Measurements from ENCODE around the gene GUCY1A1. TPM values are rescaled to one million over a fixed set of nuclear protein-coding genes. Genes with fewer than 3 reads are reported as not detected.

Gene GUCY1A1
- total RNA-seq, 1 donor from 2014 or later = not detected

DNA sequence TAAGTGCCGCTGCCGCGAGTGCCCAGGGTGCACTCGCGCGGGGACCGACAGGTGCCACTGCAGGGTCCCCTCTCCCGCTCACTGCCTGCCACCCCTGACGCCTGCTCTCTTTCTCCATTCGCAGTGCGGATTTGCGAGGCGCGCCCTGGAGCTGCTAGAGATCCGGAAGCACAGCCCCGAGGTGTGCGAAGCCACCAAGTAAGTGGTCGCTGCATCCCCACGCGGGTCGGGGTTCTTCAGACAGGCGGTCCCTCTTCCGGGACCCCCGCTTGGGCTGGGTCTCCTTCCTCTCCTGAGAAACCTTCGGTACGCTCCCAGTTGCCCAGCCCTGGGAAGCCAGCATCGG is 547 bp downstream of the GUCY1A1 start:
- Mint-ChIP-seq H3K36me3 (ENCODE audit: low read depth) (no peaks in the 10 kb centered on the region), H3K4me3 (ENCODE audit: low read depth) (peak overlapping the region; percentile 88), H3K27ac (no peak overlapping the region), H3K4me1 (ENCODE audit: low read depth) (peaks cover 14% of the 10 kb centered on the region), H3K9me3 (no peaks in the 10 kb centered on the region), H3K27me3 (ENCODE audit: low read depth) (peaks cover 75% of the 10 kb centered on the region)
- intact Hi-C loops (cut with micrococcal nuclease) = loop anchor here (10.0 kb wide), 1 partner anchor 292 kb away; the partner anchor contains the start of gene MAP9
- peak; percentile 10 for DNase-seq (ENCODE audit: low spot score)

DNA sequence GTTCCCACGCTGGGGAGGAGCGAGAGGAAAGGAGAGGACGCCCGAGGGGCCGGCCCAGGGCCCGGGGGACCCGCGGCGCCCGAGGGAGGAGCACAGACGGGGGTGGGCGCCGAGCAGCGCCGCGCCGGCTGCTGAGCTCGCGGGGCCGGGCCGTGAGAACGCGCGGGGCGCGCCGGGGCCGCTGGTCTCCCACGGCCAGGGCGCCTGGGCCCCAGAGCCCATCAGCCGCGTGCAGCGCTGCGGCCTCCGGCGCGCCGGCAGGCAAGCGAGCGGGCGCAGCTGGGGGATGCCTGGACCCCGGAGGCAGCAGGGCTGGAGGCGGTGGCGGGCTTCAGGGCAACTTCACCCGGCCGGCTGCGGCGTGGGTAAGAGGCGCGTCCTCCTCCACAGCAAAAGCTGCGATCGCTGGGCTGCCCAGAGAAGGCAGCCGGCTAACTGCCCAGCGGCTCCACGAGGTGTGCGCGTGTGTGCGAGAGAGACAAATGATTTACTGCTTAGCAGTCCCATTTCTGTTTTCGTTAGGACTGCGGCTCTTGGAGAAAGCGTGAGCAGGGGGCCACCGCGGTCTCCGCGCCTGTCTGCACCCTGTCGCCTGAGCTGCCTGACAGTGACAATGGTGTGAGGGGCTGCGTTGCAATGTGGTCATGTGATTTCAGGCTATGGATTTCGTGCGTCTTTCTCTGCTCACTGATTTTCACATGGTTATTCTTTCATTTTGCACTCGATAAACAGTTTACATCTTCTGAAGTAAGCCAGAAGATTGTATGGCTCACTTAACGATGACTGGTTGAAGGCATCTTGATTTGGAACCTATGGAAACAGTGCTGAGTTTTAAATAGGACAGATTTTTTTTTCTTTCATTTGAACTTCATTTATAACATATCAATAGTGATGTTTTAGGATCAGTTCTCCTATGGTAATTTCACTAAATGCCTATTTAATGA is 1.2 kb downstream of the GUCY1A1 start:
- Mint-ChIP-seq H3K4me1 (ENCODE audit: low read depth) (peaks cover 14% of the 10 kb centered on the region), H3K4me3 (ENCODE audit: low read depth) (peak overlapping the region; percentile 88), H3K36me3 (ENCODE audit: low read depth) (no peaks in the 10 kb centered on the region), H3K9me3 (no peaks in the 10 kb centered on the region), H3K27ac (no peak overlapping the region), H3K27me3 (ENCODE audit: low read depth) (peaks cover 79% of the 10 kb centered on the region)
- DNase-seq (ENCODE audit: low spot score) = no peak
- intact Hi-C loops (cut with micrococcal nuclease) = loop anchor here (10.0 kb wide), 1 partner anchor 293 kb away; the partner anchor contains the start of gene MAP9

- intact Hi-C loops (cut with micrococcal nuclease) = loop anchor here (10.0 kb wide), 1 partner anchor 294 kb away; the partner anchor contains the start of gene MAP9
- peaks cover 81% of the 10 kb centered on the region for H3K27me3 Mint-ChIP-seq (ENCODE audit: low read depth)
- H3K9me3 Mint-ChIP-seq = no peaks in the 10 kb centered on the region
- H3K36me3 Mint-ChIP-seq (ENCODE audit: low read depth) = no peaks in the 10 kb centered on the region
- DNase-seq (ENCODE audit: low spot score) = no peak
- no peak overlapping the region for H3K27ac Mint-ChIP-seq
- H3K4me3 Mint-ChIP-seq (ENCODE audit: low read depth) = no peak overlapping the region
- peaks cover 14% of the 10 kb centered on the region for H3K4me1 Mint-ChIP-seq (ENCODE audit: low read depth)
Observed at GRCh38 chr4:155668707-155669220, 2.1 kb downstream of the GUCY1A1 start.

DNA sequence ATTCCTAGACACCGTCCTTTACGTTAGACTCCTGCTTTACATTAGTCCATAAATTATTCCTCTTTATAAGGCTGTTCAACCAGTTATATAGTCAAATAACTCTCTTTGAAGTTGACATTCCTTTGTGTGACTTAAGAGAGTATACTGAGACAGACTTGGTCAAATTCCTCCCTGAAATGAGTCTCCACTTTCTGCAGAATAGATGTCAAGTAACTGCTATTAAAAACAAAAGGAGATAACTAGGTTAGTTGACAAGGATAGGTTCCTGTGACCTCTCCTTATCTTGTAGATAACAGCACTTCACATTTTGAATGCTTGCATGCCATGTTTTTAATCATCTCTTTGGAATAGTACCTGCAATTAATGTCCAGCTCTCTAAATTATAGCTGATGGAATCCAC is 5.7 kb downstream of the GUCY1A1 start:
- no peak for DNase-seq (ENCODE audit: low spot score)
- no peaks in the 10 kb centered on the region for H3K36me3 Mint-ChIP-seq (ENCODE audit: low read depth)
- H3K9me3 Mint-ChIP-seq = no peaks in the 10 kb centered on the region
- no peak overlapping the region for H3K4me3 Mint-ChIP-seq (ENCODE audit: low read depth)
- H3K4me1 Mint-ChIP-seq (ENCODE audit: low read depth) = peaks cover 5% of the 10 kb centered on the region
- intact Hi-C loops (cut with micrococcal nuclease) = no loop called here
- H3K27me3 Mint-ChIP-seq (ENCODE audit: low read depth) = peaks cover 63% of the 10 kb centered on the region
- H3K27ac Mint-ChIP-seq = no peak overlapping the region

DNA sequence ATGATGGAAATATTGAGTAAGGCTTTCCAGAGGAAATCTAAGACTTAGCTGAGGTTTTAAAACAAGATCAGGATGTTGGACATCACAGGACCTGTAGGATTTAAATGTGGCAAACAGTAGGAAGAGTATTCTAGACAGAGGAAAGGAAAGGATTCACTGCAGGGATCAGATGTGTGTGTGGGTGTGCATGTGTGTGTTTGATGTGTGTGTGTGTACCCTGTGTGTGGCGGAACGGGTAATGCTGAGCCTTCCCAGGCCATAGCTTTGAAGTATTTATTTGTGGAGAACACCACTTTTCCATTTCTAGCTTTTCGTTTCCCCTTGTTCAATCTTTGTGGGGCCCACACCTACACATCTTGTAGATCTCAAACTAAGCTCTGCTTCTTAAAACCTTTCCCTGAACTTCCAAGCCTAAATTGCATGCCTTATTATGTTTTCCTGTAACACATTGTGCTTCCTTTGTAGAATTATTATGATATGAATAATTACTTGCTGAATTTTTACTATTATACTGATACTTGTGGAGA is 6.9 kb downstream of the GUCY1A1 start:
- Mint-ChIP-seq H3K4me3 (ENCODE audit: low read depth) (no peak overlapping the region), H3K27ac (no peak overlapping the region), H3K9me3 (no peaks in the 10 kb centered on the region), H3K27me3 (ENCODE audit: low read depth) (peaks cover 55% of the 10 kb centered on the region), H3K36me3 (ENCODE audit: low read depth) (no peaks in the 10 kb centered on the region), H3K4me1 (ENCODE audit: low read depth) (no peaks in the 10 kb centered on the region)
- intact Hi-C loops (cut with micrococcal nuclease) = no loop called here
- no peak for DNase-seq (ENCODE audit: low spot score)

GRCh38 chr4:155674669-155675071 is 8.0 kb downstream of the GUCY1A1 start:
- Mint-ChIP-seq H3K9me3 (no peaks in the 10 kb centered on the region), H3K27me3 (ENCODE audit: low read depth) (peaks cover 53% of the 10 kb centered on the region), H3K36me3 (ENCODE audit: low read depth) (no peaks in the 10 kb centered on the region), H3K4me1 (ENCODE audit: low read depth) (no peaks in the 10 kb centered on the region), H3K4me3 (ENCODE audit: low read depth) (no peak overlapping the region), H3K27ac (no peak overlapping the region)
- DNase-seq (ENCODE audit: low spot score) = no peak
- intact Hi-C loops (cut with micrococcal nuclease) = no loop called here

- no peaks in the 10 kb centered on the region for H3K4me1 Mint-ChIP-seq (ENCODE audit: low read depth)
- DNase-seq (ENCODE audit: low spot score) = no peak
- no peak overlapping the region for H3K4me3 Mint-ChIP-seq (ENCODE audit: low read depth)
- H3K27ac Mint-ChIP-seq = no peak overlapping the region
- peaks cover 44% of the 10 kb centered on the region for H3K27me3 Mint-ChIP-seq (ENCODE audit: low read depth)
- no peaks in the 10 kb centered on the region for H3K36me3 Mint-ChIP-seq (ENCODE audit: low read depth)
- intact Hi-C loops (cut with micrococcal nuclease) = no loop called here
- no peaks in the 10 kb centered on the region for H3K9me3 Mint-ChIP-seq
Observed at GRCh38 chr4:155675709-155676429, 9.2 kb downstream of the GUCY1A1 start.

GRCh38 chr4:155676430-155676825 is 9.8 kb downstream of the GUCY1A1 start:
- no peak overlapping the region for H3K27ac Mint-ChIP-seq
- intact Hi-C loops (cut with micrococcal nuclease) = no loop called here

GRCh38 chr4:155678011-155678410 is 11.4 kb downstream of the GUCY1A1 start:
- intact Hi-C loops (cut with micrococcal nuclease) = no loop called here
- Mint-ChIP-seq H3K4me3 (ENCODE audit: low read depth) (no peak overlapping the region), H3K9me3 (no peaks in the 10 kb centered on the region), H3K4me1 (ENCODE audit: low read depth) (no peaks in the 10 kb centered on the region), H3K27ac (no peak overlapping the region), H3K27me3 (ENCODE audit: low read depth) (peaks cover 33% of the 10 kb centered on the region), H3K36me3 (ENCODE audit: low read depth) (no peaks in the 10 kb centered on the region)
- DNase-seq (ENCODE audit: low spot score) = no peak

More at GRCh38 chr4:155676430-155676825, 9.8 kb downstream of the GUCY1A1 start:
- Mint-ChIP-seq H3K9me3 (no peaks in the 10 kb centered on the region), H3K36me3 (ENCODE audit: low read depth) (no peaks in the 10 kb centered on the region), H3K4me3 (ENCODE audit: low read depth) (no peak overlapping the region), H3K4me1 (ENCODE audit: low read depth) (no peaks in the 10 kb centered on the region), H3K27me3 (ENCODE audit: low read depth) (peaks cover 39% of the 10 kb centered on the region)
- DNase-seq (ENCODE audit: low spot score) = no peak

DNA sequence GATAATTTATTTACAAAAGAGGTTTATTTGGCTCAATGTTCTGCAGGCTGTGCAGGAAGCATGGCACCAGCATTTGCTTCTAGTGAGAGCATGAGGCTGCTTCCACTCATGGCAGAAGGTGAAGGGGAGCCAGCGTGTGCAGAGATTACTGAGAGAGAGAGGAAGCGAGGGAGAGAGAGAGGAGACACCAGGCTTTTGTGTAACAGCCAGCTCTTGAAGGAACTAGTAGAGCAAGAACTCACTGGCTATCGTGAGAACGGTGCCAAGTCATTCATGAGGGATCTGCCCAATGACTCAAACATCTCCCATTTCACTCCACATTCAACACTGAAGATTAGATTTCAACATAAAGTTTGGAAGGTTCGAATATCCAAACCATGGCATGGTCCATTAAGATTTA is 12.7 kb downstream of the GUCY1A1 start:
- Mint-ChIP-seq H3K36me3 (ENCODE audit: low read depth) (no peaks in the 10 kb centered on the region), H3K27ac (no peak overlapping the region), H3K9me3 (no peaks in the 10 kb centered on the region), H3K4me3 (ENCODE audit: low read depth) (no peak overlapping the region), H3K4me1 (ENCODE audit: low read depth) (no peaks in the 10 kb centered on the region), H3K27me3 (ENCODE audit: low read depth) (peaks cover 25% of the 10 kb centered on the region)
- intact Hi-C loops (cut with micrococcal nuclease) = no loop called here
- no peak for DNase-seq (ENCODE audit: low spot score)

DNA sequence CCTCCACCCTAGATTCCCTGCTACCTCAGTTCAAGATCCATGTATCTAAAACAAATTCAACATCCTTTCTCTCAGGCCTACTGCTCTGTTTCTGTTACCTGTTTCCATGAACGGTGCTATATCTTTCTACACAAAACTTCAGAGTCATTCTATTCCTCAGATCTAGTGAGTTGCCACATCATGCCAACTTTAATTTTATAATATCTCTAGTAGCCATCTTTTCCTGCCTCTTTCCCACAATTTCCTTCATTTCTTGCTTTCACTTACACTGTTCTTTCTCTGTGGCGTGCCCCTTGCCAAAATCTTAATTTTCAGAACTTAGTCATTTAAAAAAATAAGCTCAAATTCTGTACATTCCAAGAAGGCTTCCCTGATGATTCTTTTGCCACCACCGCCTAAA is 15.2 kb downstream of the GUCY1A1 start:
- no peaks in the 10 kb centered on the region for H3K4me1 Mint-ChIP-seq (ENCODE audit: low read depth)
- H3K27ac Mint-ChIP-seq = no peak overlapping the region
- intact Hi-C loops (cut with micrococcal nuclease) = no loop called here
- H3K9me3 Mint-ChIP-seq = no peaks in the 10 kb centered on the region
- DNase-seq (ENCODE audit: low spot score) = no peak
- H3K27me3 Mint-ChIP-seq (ENCODE audit: low read depth) = peaks cover 12% of the 10 kb centered on the region
- no peak overlapping the region for H3K4me3 Mint-ChIP-seq (ENCODE audit: low read depth)
- no peaks in the 10 kb centered on the region for H3K36me3 Mint-ChIP-seq (ENCODE audit: low read depth)

DNA sequence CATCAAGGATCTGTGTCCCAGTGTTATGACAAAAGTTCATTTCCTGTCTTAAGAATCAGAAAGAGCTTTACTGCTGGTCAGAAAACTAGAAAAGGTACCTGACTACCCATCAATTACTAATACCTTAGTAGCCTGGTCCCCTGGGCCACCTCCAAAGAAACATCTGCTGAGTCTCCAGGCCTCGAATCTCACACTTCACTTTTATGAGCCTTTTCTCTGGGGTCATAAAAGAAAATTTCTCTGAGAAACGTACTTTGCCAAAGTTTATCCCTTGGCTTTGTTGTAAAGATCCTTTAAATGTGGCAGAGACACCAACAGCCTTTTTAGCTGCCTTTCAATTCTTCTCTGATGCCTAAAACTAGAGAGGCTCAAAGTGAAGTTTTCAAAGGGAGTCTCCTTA is 17.8 kb downstream of the GUCY1A1 start:
- DNase-seq (ENCODE audit: low spot score) = no peak
- H3K27ac Mint-ChIP-seq = no peak overlapping the region
- intact Hi-C loops (cut with micrococcal nuclease) = no loop called here
- no peaks in the 10 kb centered on the region for H3K4me1 Mint-ChIP-seq (ENCODE audit: low read depth)
- H3K27me3 Mint-ChIP-seq (ENCODE audit: low read depth) = peaks cover 11% of the 10 kb centered on the region
- H3K9me3 Mint-ChIP-seq = no peaks in the 10 kb centered on the region
- H3K4me3 Mint-ChIP-seq (ENCODE audit: low read depth) = no peak overlapping the region
- no peaks in the 10 kb centered on the region for H3K36me3 Mint-ChIP-seq (ENCODE audit: low read depth)

Data from activated T-helper 2 cell treated with anti-CD3 and anti-CD28 coated beads, Interferon-gamma antibody, Interleukin-2, Interleukin-4, amounts not matched to agents 10 μg/mL and 5 μg/mL and 100 μg/mL, durations not matched to agents 14 hours and 24 hours and 36 hours (primary cell).